ENCODE results near the gene SLC6A3. TPM values are rescaled to one million over a fixed set of nuclear protein-coding genes. Genes with fewer than 3 reads are reported as not detected.

The SLC6A3 gene
- total and polyA plus RNA-seq, 9 donors: 0.05 to 0.62 (median 0.40) TPM

- 67 to 70% (median 70%) methylated on average over 5 to 6 of the region's 6 CpGs for WGBS, 3 donors
- Histone ChIP-seq H3K9me3 (no peaks in the 10 kb centered on the region), H3K36me3 (no peaks in the 10 kb centered on the region), H3K4me1 (ENCODE audit: insufficient read depth) (no peaks in the 10 kb centered on the region), H3K27me3 (no peaks in the 10 kb centered on the region), H3K27ac (no peak overlapping the region), H3K4me3 (no peak overlapping the region)
- intact Hi-C loops (cut with DNase I): no loop called here
- no peak for DNase-seq
- TF ChIP-seq EP300 (IDR thresholded peaks at IDR 0.05): no peak
- TF ChIP-seq POLR2A (IDR thresholded peaks at IDR 0.05): no peak
- TF ChIP-seq CTCF (IDR thresholded peaks at IDR 0.05): no peak
Measured at GRCh38 chr5:1417586-1418225, 27.5 kb downstream of the SLC6A3 start.

GRCh38 chr5:1416856-1417469, 28.3 kb downstream of the SLC6A3 start:
- DNase-seq: no peak
- H3K9me3 ChIP-seq: no peaks in the 10 kb centered on the region
- no peaks in the 10 kb centered on the region for H3K36me3 ChIP-seq
- TF ChIP-seq CTCF (IDR thresholded peaks at IDR 0.05) (no peak), POLR2A (IDR thresholded peaks at IDR 0.05) (no peak), EP300 (IDR thresholded peaks at IDR 0.05) (no peak)
- intact Hi-C loops (cut with DNase I): no loop called here
- H3K4me3 ChIP-seq: no peak overlapping the region
- H3K4me1 ChIP-seq (ENCODE audit: insufficient read depth): no peaks in the 10 kb centered on the region
- no peak overlapping the region for H3K27ac ChIP-seq
- WGBS, 3 donors: 86 to 90% (median 87%) methylated on average over 12 of the region's 12 CpGs
- H3K27me3 ChIP-seq: no peaks in the 10 kb centered on the region

GRCh38 chr5:1415626-1416360, 29.4 kb downstream of the SLC6A3 start:
- intact Hi-C loops (cut with DNase I): no loop called here
- TF ChIP-seq POLR2A (IDR thresholded peaks at IDR 0.05): no peak
- no peak for TF ChIP-seq EP300 (IDR thresholded peaks at IDR 0.05)
- no peak for TF ChIP-seq CTCF (IDR thresholded peaks at IDR 0.05)
- H3K4me3 ChIP-seq: no peak overlapping the region
- 75 to 78% (median 76%) methylated on average over 22 of the region's 22 CpGs for WGBS, 3 donors
- H3K27me3 ChIP-seq: no peaks in the 10 kb centered on the region
- no peaks in the 10 kb centered on the region for H3K4me1 ChIP-seq (ENCODE audit: insufficient read depth)
- no peak overlapping the region for H3K27ac ChIP-seq
- no peak for DNase-seq
- no peaks in the 10 kb centered on the region for H3K9me3 ChIP-seq
- H3K36me3 ChIP-seq: no peaks in the 10 kb centered on the region

- TF ChIP-seq POLR2A (IDR thresholded peaks at IDR 0.05) (no peak), EP300 (IDR thresholded peaks at IDR 0.05) (no peak), CTCF (IDR thresholded peaks at IDR 0.05) (no peak)
- no peak overlapping the region for H3K27ac ChIP-seq
- H3K36me3 ChIP-seq: no peaks in the 10 kb centered on the region
- intact Hi-C loops (cut with DNase I): no loop called here
- no peaks in the 10 kb centered on the region for H3K4me1 ChIP-seq (ENCODE audit: insufficient read depth)
- WGBS, 3 donors: 66 to 79% (median 73%) methylated on average over 12 to 13 of the region's 13 CpGs
- no peak overlapping the region for H3K4me3 ChIP-seq
- no peak for DNase-seq
- H3K9me3 ChIP-seq: no peaks in the 10 kb centered on the region
- H3K27me3 ChIP-seq: no peaks in the 10 kb centered on the region
Measured at GRCh38 chr5:1415059-1415425, 30.2 kb downstream of the SLC6A3 start.

Measured in ovary (tissue), 9 donors.